Smooth muscle cell (in vitro differentiated cells): ENCODE measurements around the gene MGMT. TPM values are rescaled to one million over a fixed set of nuclear protein-coding genes. Genes with fewer than 3 reads are reported as not detected.

Experiments
- DNase-seq: peaks from one replicate; lab custom pipeline; 2025; ENCODE audit not compliant: unreplicated experiment; lab: John Stamatoyannopoulos, UW
- H2AFZ ChIP-seq: fragments of 200-600 bp; sonication (generic); 2 replicates; pipeline ENCODE4 v1.6.0; 2016; ENCODE audit warnings: antibody characterized with exemption, low read depth, mild to moderate bottlenecking
- H3F3A ChIP-seq: fragments of 200-600 bp; sonication (generic); 2 replicates; pipeline ENCODE4 v1.6.0; 2017; ENCODE audit warnings: antibody characterized with exemption, low read depth
- H3K27ac ChIP-seq: fragments of 200-600 bp; sonication (generic); 2 replicates; pipeline ENCODE4 v1.5.1; 2016; ENCODE audit warnings: low read depth, mild to moderate bottlenecking
- H3K27me3 ChIP-seq: fragments of 200-600 bp; sonication (generic); 2 replicates; pipeline ENCODE4 v1.6.1; 2016; ENCODE audit warnings: low read depth, mild to moderate bottlenecking
- H3K36me3 ChIP-seq: fragments of 200-600 bp; sonication (generic); 2 replicates; pipeline ENCODE4 v1.5.1; 2016; ENCODE audit warnings: low read depth
- H3K4me1 ChIP-seq: fragments of 200-600 bp; sonication (generic); 2 replicates; pipeline ENCODE4 v1.5.1; 2016; ENCODE audit warnings: low read depth
- H3K4me2 ChIP-seq: fragments of 200-600 bp; sonication (generic); 2 replicates; pipeline ENCODE4 v1.6.0; 2016; ENCODE audit warnings: mild to moderate bottlenecking
- H3K4me3 ChIP-seq: fragments of 200-600 bp; sonication (generic); 2 replicates; pipeline ENCODE4 v1.5.1; 2016; ENCODE audit warnings: mild to moderate bottlenecking
- H3K79me2 ChIP-seq: fragments of 200-600 bp; sonication (generic); 2 replicates; pipeline ENCODE4 v1.6.0; 2016; ENCODE audit warnings: low read depth, mild to moderate bottlenecking
- H3K9ac ChIP-seq: fragments of 200-600 bp; sonication (generic); 2 replicates; pipeline ENCODE4 v1.6.0; 2016; ENCODE audit warnings: low read depth
- H3K9me3 ChIP-seq: fragments of 200-600 bp; sonication (generic); replicated peaks from 2 replicates; pipeline ENCODE4 v1.5.1; 2016; ENCODE audit warnings: low read depth
- H4K20me1 ChIP-seq: fragments of 200-600 bp; sonication (generic); 2 replicates; pipeline ENCODE4 v1.6.0; 2016; ENCODE audit warnings: low read depth
- WGBS: methylation state at CpG from one replicate; pipeline ENCODE4 v1.1.7; 2016; ENCODE audit warnings: low lambda C conversion rate; 5-methylcytosine and 5-hydroxymethylcytosine counted together
- polyA plus RNA-seq: library from polyadenylated mRNA; unstranded; fragments of >200 nt; fragmentation: Nextera tagmentation; extraction: Ambion mirVana; gene quantifications from 2 replicates; pipeline ENCODE4 v1.2.1, GENCODE V29; 2016
- total RNA-seq: library from RNA; depleted of rRNA; stranded (reverse); fragments of >200 nt; gene quantifications from 2 replicates; pipeline ENCODE4 v1.2.3, GENCODE V29; 2014
- TF ChIP-seq, protein P1 (sequence below): fragments of 200-600 bp; sonication (generic); IDR thresholded peaks from 2 replicates; pipeline ENCODE4 v1.5.1; 2017; ENCODE audit warnings: borderline replicate concordance, mild to moderate bottlenecking, antibody characterized with exemption; ENCODE audit not compliant: insufficient read depth, poor library complexity, severe bottlenecking

MGMT gene
- total and polyA plus RNA-seq, 2 experiments from 2014 or later, result 21.0 to 33.0 TPM

- H3K4me3 ChIP-seq, result no peak overlapping the region
- 95% methylated on average over 37 of the region's 37 CpGs for WGBS
- no peaks in the 10 kb centered on the region for H3K79me2 ChIP-seq
- no peak overlapping the region for H3K27ac ChIP-seq
- H2AFZ ChIP-seq, result no peak overlapping the region
- no peak overlapping the region for H3K4me2 ChIP-seq
- H3K36me3 ChIP-seq, result no peaks in the 10 kb centered on the region
- no peak for DNase-seq
- TF ChIP-seq, protein P1, sequence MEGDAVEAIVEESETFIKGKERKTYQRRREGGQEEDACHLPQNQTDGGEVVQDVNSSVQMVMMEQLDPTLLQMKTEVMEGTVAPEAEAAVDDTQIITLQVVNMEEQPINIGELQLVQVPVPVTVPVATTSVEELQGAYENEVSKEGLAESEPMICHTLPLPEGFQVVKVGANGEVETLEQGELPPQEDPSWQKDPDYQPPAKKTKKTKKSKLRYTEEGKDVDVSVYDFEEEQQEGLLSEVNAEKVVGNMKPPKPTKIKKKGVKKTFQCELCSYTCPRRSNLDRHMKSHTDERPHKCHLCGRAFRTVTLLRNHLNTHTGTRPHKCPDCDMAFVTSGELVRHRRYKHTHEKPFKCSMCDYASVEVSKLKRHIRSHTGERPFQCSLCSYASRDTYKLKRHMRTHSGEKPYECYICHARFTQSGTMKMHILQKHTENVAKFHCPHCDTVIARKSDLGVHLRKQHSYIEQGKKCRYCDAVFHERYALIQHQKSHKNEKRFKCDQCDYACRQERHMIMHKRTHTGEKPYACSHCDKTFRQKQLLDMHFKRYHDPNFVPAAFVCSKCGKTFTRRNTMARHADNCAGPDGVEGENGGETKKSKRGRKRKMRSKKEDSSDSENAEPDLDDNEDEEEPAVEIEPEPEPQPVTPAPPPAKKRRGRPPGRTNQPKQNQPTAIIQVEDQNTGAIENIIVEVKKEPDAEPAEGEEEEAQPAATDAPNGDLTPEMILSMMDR, result no peak
- H3K9ac ChIP-seq, result no peak overlapping the region
- H4K20me1 ChIP-seq, result peaks cover 3% of the 10 kb centered on the region
- peaks cover 10% of the 10 kb centered on the region for H3K4me1 ChIP-seq
- H3K9me3 ChIP-seq, result no peaks in the 10 kb centered on the region
- H3F3A ChIP-seq, result no peaks in the 10 kb centered on the region
- H3K27me3 ChIP-seq, result no peaks in the 10 kb centered on the region
These were observed 240.7 kb downstream of the MGMT start for GRCh38 chr10:129707406-129708388.

- no peaks in the 10 kb centered on the region for H3K27me3 ChIP-seq
- H3F3A ChIP-seq, result no peaks in the 10 kb centered on the region
- no peaks in the 10 kb centered on the region for H3K9me3 ChIP-seq
- H2AFZ ChIP-seq, result no peak overlapping the region
- H3K4me3 ChIP-seq, result no peak overlapping the region
- H3K27ac ChIP-seq, result no peak overlapping the region
- H4K20me1 ChIP-seq, result peaks cover 3% of the 10 kb centered on the region
- H3K79me2 ChIP-seq, result no peaks in the 10 kb centered on the region
- no peak overlapping the region for H3K4me2 ChIP-seq
- DNase-seq, result no peak
- no peak overlapping the region for H3K9ac ChIP-seq
- no peaks in the 10 kb centered on the region for H3K36me3 ChIP-seq
- peaks cover 10% of the 10 kb centered on the region for H3K4me1 ChIP-seq
- WGBS, result 95% methylated on average over 7 of the region's 7 CpGs
- TF ChIP-seq, protein P1, result no peak
These were observed 242.1 kb downstream of the MGMT start for GRCh38 chr10:129709101-129709500.

DNA sequence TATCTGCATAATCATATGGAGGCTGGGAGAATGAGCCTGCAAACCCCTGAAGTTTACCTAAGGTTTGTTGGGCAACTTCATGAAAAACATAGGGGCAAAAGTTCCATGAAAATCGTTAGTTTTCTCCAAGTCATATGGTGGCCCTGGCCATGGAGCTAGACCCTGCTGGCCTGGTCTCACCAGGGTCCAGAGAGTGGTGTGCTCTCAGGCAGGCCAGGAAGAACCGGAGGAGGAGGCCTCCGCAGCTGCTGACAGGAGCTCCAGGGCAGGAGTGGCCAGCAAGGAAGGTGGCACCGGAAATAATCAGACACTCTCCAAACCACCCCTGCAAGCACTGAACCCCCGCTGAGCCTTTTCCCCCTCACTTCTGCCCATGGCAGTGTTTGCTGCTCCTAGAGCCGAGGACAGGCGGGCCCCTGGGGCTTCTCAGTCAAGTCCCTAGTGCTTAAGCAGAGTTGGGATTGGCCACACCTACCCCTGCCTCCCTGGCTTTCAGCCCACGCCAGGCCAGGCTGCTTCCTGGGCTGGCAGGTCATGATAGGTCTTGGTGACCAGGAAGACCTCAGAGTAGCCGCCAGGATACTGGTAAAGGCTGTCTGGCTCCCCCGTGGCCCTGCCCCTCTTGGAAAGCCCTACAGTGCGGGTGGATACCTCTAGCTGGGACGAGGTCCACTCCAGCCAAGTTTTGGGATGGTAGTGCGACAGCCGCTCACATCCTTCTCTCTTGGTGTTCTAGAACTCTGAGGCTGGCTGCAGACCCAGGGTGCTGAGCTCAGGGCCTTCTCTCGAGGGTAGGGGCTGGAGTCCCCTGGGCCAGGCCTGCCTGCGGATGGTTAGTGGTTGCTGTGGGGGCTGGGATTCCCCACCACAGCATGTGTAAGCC lies 242.8 kb downstream of the MGMT start:
- Histone ChIP-seq H2AFZ (no peak overlapping the region), H3K79me2 (no peaks in the 10 kb centered on the region), H3K4me3 (no peak overlapping the region), H3K36me3 (no peaks in the 10 kb centered on the region), H3F3A (no peaks in the 10 kb centered on the region), H3K27me3 (no peaks in the 10 kb centered on the region), H3K4me2 (no peak overlapping the region), H4K20me1 (peaks cover 3% of the 10 kb centered on the region), H3K27ac (no peak overlapping the region), H3K9ac (no peak overlapping the region), H3K9me3 (no peaks in the 10 kb centered on the region), H3K4me1 (peaks cover 10% of the 10 kb centered on the region)
- TF ChIP-seq, protein P1, result no peak
- no peak for DNase-seq
- WGBS, result 95% methylated on average over 16 of the region's 16 CpGs
